Hematopoietic multipotent progenitor cell treated with erythropoietin and hydrocortisone succinate and interleukin-3 and kit ligand, for 8 days (in vitro differentiated cells): ENCODE data around the gene CPED1.
"Not testable (repeated sequence)": the region's sequence is repeated elsewhere in the genome, so short reads cannot be mapped to it uniquely, and the experiment has no call there.

Experiments
- DNase-seq: peaks from one replicate; pipeline ENCODE4 v3.0.0-alpha.2; 2015

The CPED1 gene

DNA sequence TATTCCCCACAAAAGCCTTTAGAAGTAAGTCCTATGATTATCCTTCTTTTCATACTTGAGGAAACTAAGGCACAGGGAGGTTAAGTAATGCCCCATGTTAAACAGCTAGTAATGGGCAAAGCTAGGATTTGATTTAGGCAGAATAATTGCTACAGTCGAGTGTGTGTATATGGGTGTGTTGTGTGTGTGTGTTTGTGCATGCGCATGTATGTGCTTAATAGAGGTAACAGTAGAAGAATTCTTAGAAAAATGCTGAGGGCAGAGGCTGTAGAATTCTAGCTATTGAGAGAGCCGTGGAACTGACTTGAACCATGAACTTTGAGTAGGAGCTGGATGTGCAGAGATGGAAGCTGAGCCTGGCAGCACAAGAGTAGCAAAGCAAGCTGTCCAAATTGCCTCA lies 208.9 kb downstream of the CPED1 start:
- no peak for DNase-seq

DNA sequence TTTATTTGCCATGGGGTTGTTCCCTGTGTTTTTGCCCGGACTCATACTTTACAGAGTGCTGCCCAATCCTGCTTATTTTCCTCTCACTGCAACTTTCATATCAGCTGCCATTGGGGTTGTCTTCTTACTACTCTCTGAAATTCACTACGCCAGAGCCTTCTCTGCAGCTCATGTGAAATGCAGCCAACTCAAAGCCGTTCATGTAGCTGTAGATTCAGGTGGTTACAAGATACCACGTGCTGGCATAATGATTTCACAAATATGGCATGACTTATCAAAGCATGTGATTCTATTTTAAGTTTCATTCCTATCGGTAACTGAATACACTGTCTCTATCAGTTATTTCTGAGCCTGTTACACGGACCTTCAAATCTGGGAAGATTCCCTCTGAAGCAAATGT lies 210.0 kb downstream of the CPED1 start:
- no peak for DNase-seq

DNA sequence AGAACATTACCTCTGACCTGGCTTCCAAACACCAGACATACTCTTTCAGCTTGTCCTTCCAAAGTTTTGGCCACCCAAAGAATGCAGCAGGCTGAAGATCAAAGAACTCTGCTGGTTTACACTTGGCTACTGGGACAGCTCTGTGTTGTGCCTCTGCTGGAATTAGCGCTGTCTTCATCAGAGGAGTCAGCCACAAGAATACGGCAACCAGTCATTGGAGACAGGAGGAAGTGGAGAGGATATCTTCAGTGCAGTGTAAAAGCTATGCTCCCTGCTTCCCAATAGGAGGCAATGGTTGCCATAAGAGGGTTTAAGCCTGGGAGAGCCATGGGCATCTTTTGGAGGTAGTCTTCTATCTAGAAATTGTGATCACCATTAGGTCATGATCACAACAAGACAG lies 213.6 kb downstream of the CPED1 start:
- no peak for DNase-seq

DNA sequence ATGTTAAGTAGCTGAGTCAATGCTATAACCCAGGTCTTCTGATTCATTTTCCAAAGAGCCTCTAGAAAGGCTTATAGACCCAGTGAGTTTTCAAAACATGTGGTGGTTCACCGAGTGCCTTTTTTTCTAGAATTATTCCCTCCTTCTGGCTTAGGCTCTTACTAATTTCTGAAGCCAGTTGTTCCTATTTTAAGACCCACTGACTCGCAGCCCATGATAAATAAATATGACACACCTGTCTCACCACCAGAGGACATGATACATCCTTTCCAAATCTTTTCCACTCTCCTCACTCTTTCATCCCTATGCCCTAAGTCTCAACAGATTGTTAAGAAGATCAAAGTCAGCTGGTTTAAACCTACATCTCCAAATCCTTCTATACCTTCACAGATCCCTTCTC lies 214.3 kb downstream of the CPED1 start:
- DNase-seq, result no peak

GRCh38 chr7:121204537-121204936 lies 216.0 kb downstream of the CPED1 start:
- DNase-seq, result no peak

- no peak for DNase-seq
Measured at GRCh38 chr7:121205777-121206176, 217.3 kb downstream of the CPED1 start.

DNA sequence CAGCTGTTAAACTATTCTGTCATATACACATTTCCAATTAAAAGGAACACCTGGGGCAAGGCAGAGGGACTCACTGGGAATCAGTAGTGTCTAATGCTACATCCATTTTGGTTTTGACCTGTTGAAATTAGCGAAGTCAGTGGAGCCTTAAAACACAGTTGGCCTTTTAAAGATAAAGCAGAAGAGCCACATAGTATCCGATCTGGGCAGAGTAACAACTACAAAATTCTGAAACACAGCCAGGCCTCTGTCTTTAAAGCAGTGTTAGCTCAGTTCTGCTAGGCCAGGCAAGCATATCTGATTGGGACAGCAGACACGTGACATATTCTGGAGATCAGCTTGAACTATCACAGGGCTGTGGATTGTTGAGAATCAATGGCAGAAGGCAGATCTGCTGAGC lies 222.7 kb downstream of the CPED1 start:
- DNase-seq, result no peak

DNA sequence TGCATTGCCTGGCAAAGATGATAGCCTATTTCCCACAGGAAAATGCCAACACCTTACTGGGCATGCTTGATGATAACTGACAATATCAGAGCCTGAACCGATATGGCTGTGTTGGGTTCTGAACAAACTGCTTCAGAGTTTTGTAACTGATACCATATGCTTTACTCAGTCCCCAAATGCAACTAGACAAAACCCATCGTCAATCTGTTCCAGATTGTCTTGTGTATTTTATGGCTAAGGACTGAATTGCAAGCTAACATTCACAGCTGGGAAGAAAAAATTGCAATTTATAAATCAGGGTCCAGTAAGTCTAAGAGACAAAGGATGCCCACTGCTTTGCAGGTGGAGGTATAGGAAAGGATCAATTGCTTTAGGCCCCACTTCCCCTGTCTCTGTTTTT lies 223.5 kb downstream of the CPED1 start:
- DNase-seq, result no peak

GRCh38 chr7:121214657-121215056 lies 226.1 kb downstream of the CPED1 start:
- no peak for DNase-seq

DNA sequence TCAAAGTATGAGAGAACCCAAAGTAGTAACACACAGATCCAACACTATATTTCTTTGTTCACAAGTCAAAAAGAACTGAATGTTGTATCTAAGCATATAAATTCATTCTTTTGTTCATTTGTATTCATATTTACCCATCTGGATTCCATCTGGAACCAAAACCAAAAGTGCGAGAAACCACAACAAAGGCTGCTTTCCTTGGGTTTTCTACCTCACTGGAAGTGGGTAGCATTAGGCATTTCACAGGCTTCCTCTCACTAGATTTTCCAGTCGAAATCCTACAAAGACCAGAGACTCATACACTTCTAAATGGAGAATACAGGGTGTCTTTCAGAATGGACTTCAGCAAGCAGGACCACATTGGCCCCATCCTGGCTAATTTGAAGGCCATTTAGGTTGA lies 230.5 kb downstream of the CPED1 start:
- no peak for DNase-seq

DNA sequence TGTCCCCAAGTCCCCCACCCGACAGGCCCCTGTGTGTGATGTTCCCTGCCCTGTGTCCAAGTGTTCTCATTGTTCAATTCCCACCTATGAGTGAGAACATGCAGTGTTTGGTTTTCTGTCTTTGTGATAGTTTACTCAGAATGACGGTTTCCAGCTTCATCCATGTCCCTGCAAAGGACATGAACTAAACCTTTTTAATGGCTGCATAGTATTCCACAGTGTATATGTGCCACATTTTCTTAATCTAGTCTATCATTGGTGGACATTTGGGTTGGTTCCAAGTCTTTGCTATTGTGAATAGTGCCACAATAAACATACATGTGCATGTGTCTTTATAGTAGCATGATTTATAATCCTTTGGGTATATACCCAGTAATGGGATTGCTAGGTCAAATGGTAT lies 232.6 kb downstream of the CPED1 start:
- DNase-seq, result not testable (repeated sequence)

GRCh38 chr7:121228779-121229178 lies 240.3 kb downstream of the CPED1 start:
- no peak for DNase-seq

DNA sequence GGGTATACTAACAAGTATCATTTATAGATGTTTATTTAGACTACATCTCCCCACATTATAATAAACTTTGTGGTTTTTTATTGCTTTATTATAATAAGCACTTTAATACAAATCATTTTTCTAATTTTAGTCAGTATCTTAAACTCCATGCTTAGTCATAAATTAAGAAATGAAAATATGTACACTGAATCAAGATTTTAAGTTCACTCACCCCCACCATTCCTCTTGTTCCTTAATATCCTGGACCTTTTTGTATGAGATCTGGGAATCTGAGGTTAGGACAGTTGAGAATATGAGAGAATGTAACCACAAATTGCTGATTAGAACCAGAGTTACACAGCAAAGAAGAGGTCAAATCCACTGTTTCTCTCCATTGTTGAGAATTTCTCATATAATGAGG lies 246.7 kb downstream of the CPED1 start:
- no peak for DNase-seq

DNA sequence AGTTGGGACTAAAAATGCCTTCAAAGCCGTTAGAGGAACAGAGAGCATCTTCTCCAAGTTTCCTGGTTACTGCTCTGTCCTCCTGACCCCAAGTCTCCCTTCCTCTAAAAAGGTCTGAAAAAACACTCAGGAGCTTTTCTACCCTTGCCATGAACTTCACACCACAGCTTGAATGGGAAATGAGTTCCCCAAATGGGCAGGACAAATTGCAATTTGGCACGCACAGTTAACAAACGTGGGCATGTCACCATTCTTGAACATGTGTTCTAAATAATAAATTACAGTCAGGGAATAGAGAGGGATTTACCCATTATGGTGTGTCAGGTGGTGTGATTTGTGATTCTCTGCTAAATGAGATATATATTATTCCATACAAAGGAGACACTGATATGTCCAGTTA lies 249.1 kb downstream of the CPED1 start:
- no peak for DNase-seq

GRCh38 chr7:121244120-121244870 lies 255.8 kb downstream of the CPED1 start:
- no peak for DNase-seq

DNA sequence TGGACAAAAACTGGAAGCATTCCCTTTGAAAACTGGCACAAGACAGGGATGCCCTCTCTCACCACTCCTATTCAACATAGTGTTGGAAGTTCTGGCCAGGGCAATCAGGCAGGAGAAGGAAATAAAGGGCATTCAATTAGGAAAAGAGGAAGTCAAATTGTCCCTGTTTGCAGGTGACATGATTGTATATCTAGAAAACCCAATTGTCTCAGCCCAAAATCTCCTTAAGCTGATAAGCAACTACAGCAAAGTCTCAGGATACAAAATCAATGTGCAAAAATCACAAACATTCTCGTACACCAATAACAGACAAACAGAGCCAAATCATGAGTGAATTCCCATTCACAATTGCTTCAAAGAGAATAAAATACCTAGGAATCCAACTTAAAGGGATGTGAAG lies 262.9 kb downstream of the CPED1 start:
- DNase-seq, result not testable (repeated sequence)

GRCh38 chr7:121252523-121253235 lies 264.2 kb downstream of the CPED1 start:
- not testable (repeated sequence) for DNase-seq

DNA sequence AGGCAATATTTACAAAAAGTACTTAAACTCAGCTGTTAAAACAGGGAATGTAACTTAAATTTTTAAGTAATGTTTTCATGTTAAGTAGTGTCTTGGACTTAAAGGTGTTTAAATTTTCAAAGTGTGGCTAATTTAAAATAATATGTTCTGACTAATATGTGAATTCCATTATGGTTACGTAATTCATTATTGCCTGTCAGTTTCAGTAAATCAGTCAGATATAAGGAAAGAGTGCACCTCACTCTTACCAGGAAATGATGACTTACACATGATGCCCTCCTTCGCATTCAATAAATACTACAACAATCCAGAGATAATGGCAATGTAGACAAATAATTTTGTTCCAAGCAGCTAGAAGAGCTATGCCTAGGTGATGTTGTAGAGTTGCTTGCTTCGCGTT lies 271.3 kb downstream of the CPED1 start:
- no peak for DNase-seq

DNA sequence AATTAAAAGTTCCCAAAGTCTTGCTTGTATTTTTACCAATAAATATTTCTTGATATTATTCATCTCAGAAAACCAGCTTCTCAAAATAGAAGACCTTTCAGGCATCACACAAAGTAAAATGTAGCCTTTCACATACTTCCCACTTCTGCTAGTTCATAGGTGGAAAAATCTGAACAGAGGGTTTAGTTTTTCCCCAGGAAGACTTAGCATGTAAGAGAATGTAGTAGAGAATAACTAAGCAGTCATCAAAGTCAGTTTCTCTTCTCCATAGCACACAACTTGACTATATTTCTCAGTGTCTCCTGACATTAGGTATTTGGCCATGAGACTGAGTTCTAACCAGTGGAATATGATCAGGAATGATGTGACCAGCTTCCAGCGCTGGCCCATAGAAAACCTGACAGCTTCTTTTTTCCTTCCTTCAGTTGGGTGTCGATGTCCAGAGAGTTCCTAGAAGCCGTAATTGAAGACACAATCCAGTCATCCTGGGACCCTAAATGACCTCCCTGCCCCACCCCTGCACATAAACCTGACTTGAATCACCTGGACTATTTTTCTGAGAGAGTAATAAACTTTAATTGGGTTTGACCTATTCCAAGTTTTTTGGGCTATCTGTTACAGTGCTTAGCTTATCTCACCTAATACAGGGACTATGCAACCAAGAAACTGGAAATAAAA lies 272.8 kb downstream of the CPED1 start:
- no peak for DNase-seq

- no peak for DNase-seq
Measured at GRCh38 chr7:121262221-121262620, 273.7 kb downstream of the CPED1 start.

GRCh38 chr7:121262969-121263368 lies 274.5 kb downstream of the CPED1 start:
- no peak for DNase-seq

DNA sequence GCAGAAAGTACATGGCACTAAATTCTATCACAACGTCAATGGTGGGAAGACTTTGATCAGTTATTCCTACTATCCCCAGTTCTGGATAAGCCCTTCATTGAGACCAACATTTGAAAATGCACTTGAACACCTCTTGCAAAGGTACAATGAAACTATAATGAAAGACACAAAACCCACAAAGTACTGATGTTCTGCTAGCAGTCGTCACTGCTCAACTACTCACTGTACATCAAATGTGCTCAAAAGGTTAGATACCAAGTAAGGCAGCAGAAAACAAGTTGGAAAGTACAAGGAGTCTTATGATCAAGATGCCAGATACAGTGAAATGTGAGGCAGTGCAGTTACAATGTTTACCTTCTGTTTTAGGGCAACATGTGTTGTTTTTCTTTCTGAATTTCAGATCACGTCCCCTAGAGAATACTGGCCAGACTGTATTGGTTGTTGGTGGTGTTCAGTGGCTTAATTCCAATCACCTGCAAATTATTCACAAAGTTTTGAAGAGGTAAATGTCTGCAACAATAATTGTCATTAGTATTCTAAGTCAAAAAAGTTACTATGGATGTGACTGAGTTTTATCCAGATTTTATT lies 277.9 kb downstream of the CPED1 start:
- DNase-seq, result no peak

- DNase-seq, result no peak
Measured at GRCh38 chr7:121267612-121268011, 279.1 kb downstream of the CPED1 start.

DNA sequence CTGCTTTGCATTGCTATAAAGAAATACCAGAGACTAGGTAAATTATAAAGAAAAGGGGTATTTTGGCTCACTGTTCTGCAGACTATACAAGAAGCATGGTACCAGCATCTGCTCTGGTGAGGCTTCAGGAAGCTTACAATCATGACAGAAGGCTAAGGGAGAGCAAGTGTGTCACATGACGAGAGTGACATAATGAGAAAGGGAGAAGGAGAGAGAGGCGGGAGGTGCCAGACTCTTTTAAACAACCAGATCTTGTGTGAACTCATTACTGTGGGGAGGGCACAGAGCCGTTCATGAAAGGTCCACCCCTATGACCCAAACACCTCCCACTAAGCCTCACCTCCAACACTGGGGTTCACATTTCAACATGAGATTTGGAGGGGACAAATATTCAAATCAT lies 281.3 kb downstream of the CPED1 start:
- DNase-seq, result no peak
